Measurements from ENCODE around the gene ACSS1. TPM values are rescaled to one million over a fixed set of nuclear protein-coding genes. Genes with fewer than 3 reads are reported as not detected.

ACSS1 gene
- total RNA-seq, 2 experiments from 2014 or later: 38.3 to 40.3 TPM

- ChIA-PET CTCF (interaction anchor here (0.7 to 2.2 kb wide), 4 partner anchors 56 to 116 kb away, joined by 3 to 14 read pairs (median 5); no protein-coding TSS in a partner anchor), POLR2A (interaction anchor here (1.3 to 1.5 kb wide), 4 partner anchors 27 to 114 kb away, joined by 3 to 6 read pairs (median 4); partner anchors contain the start of genes APMAP and CST7)
- Mint-ChIP-seq H3K27me3 (peaks cover 37% of the 10 kb centered on the region), H3K4me1 (peaks cover 14% of the 10 kb centered on the region), H3K4me3 (no peak overlapping the region), H3K36me3 (ENCODE audit: low read depth) (no peaks in the 10 kb centered on the region), H3K9me3 (no peaks in the 10 kb centered on the region), H3K27ac (no peak overlapping the region)
- DNase-seq: no peak
Observed at GRCh38 chr20:25062841-25063240, 4.9 kb upstream of the ACSS1 start.

- H3K9me3 Mint-ChIP-seq: no peaks in the 10 kb centered on the region
- H3K27ac Mint-ChIP-seq: no peak overlapping the region
- H3K4me1 Mint-ChIP-seq: peaks cover 14% of the 10 kb centered on the region
- H3K27me3 Mint-ChIP-seq: peaks cover 37% of the 10 kb centered on the region
- ChIA-PET POLR2A (interaction anchor here (1.3 to 1.5 kb wide), 4 partner anchors 26 to 113 kb away, joined by 3 to 6 read pairs (median 4); partner anchors contain the start of genes APMAP and CST7), CTCF (interaction anchor here (0.7 to 2.2 kb wide), 2 partner anchors 63 to 67 kb away, joined by 3 to 14 read pairs; no protein-coding TSS in a partner anchor)
- H3K36me3 Mint-ChIP-seq (ENCODE audit: low read depth): no peaks in the 10 kb centered on the region
- no peak for DNase-seq
- H3K4me3 Mint-ChIP-seq: no peak overlapping the region
Observed at GRCh38 chr20:25061821-25062530, 4.0 kb upstream of the ACSS1 start.

GRCh38 chr20:25061103-25061799 is 3.3 kb upstream of the ACSS1 start:
- Mint-ChIP-seq H3K27ac (no peak overlapping the region), H3K36me3 (ENCODE audit: low read depth) (no peaks in the 10 kb centered on the region), H3K9me3 (no peaks in the 10 kb centered on the region), H3K27me3 (peaks cover 35% of the 10 kb centered on the region), H3K4me3 (no peak overlapping the region), H3K4me1 (peaks cover 17% of the 10 kb centered on the region)
- ChIA-PET POLR2A (no interaction called here), CTCF (interaction anchor here (2.2 kb wide), 1 partner anchor 66 kb away, joined by 14 read pairs; no protein-coding TSS in a partner anchor)
- DNase-seq: no peak

DNA sequence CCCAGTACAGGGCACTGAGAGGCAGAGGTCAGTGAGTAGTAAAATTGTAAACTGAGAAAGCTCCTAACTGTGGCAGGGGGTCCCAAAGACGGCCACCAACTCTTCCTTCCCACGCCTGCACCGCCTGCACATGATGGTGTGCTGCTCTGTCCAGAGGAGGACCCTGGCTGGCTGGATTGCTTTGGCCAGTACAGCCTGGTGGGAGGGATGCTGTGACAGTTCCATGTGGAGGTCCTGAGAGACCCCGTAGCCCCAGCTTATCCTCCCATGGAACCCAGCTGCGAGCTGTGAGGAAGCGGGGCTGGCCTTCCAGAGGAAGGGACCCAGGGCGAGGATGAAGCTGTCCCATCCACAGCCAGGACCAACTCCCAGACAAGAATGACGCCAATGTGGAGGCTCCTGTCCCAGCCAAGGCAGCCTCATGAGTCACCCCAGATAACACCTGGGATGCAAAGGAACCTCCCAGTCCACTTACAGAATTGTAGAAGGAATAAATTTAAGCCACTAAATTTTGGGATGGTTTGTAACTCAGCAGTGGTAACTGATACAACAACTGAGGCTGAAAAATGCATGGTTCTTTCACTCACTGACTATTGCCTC is 2.0 kb upstream of the ACSS1 start:
- POLR2A ChIA-PET: interaction anchor here (0.8 to 1.2 kb wide), 2 partner anchors 19 to 67 kb away, joined by 3 read pairs; partner anchors contain the start of gene APMAP
- H3K4me1 Mint-ChIP-seq: peaks cover 27% of the 10 kb centered on the region
- H3K9me3 Mint-ChIP-seq: no peaks in the 10 kb centered on the region
- H3K27ac Mint-ChIP-seq: no peak overlapping the region
- DNase-seq: no peak
- peaks cover 32% of the 10 kb centered on the region for H3K27me3 Mint-ChIP-seq
- CTCF ChIA-PET: interaction anchor here (1.1 to 1.5 kb wide), 3 partner anchors 64 to 120 kb away, joined by 4 to 8 read pairs (median 4); no protein-coding TSS in a partner anchor
- H3K4me3 Mint-ChIP-seq: no peak overlapping the region
- H3K36me3 Mint-ChIP-seq (ENCODE audit: low read depth): peaks cover 8% of the 10 kb centered on the region

DNA sequence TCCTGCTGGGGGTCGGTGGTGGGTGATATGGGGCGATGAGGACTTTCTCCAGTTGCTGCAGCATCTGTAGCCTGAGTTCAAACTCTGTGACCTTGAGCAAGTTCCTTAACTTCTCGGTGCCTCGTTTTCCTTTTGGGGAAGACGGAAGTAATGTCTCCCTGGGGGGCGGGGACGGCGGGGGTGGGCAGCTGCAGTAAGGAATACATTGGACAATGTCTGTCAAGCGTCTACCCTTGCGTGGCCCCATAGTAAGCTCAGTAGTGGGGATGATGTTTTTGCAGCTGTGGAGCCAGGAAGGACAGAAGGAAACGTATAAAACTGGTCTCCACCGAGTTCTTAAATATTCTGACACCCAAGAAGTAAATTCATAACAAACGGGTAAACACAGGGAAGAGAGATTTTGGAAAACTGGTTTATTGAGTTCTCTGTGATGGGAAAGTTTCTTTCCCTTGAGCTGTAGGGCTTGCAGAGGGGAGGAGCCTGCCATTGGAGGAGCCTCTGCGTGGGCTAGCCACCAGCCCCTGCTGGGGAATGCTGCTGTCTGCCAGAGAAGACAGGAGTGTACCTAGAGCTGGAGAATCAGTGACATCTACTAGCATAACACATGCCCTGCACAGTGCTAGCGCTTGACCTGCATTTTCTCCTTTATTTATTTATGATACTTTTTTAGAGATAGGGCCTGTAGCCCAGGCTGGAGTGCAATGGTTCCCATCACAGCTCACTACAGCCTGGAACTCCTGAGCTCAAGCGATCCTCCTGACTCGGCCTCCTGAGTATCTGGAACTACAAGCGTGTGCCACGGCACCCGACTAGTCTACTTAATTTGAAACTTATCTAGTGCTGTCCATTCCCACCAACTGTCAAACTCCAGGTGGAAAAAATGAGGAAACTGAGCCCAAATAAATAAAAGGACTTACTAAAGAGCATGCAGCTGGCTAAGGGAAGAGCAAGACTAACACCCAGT is 1.2 kb upstream of the ACSS1 start:
- Mint-ChIP-seq H3K27ac (peak overlapping the region; percentile 73), H3K4me1 (peaks cover 35% of the 10 kb centered on the region), H3K4me3 (peak overlapping the region; percentile 72), H3K36me3 (ENCODE audit: low read depth) (peaks cover 16% of the 10 kb centered on the region), H3K27me3 (peaks cover 27% of the 10 kb centered on the region), H3K9me3 (no peaks in the 10 kb centered on the region)
- no peak for DNase-seq
- ChIA-PET CTCF (interaction anchor here (1.1 to 1.5 kb wide), 4 partner anchors 12 to 121 kb away, joined by 3 to 8 read pairs (median 4); no protein-coding TSS in a partner anchor), POLR2A (interaction anchor here (0.8 to 3.3 kb wide), 18 partner anchors 13 to 348 kb away, joined by 3 to 19 read pairs (median 7); partner anchors contain the start of genes APMAP, CST7, GINS1 and PYGB)

- peak overlapping the region; percentile 82 for H3K4me3 Mint-ChIP-seq
- H3K36me3 Mint-ChIP-seq (ENCODE audit: low read depth): peaks cover 18% of the 10 kb centered on the region
- H3K4me1 Mint-ChIP-seq: peaks cover 44% of the 10 kb centered on the region
- H3K27me3 Mint-ChIP-seq: peaks cover 20% of the 10 kb centered on the region
- H3K9me3 Mint-ChIP-seq: no peaks in the 10 kb centered on the region
- H3K27ac Mint-ChIP-seq: peak overlapping the region; percentile 89
- ChIA-PET POLR2A (interaction anchor here (0.6 to 3.3 kb wide), 25 partner anchors 12 to 1032 kb away, joined by 3 to 19 read pairs (median 5); partner anchors contain the start of genes ABHD12, APMAP, CST7 and ENTPD6), CTCF (interaction anchor here (0.5 to 1.2 kb wide), 4 partner anchors 8 to 102 kb away, joined by 3 to 4 read pairs (median 4); no protein-coding TSS in a partner anchor)
- peak; percentile 82 for DNase-seq
Observed at GRCh38 chr20:25057234-25058050, 497 bp downstream of the ACSS1 start.

GRCh38 chr20:25056690-25057233 is 1.2 kb downstream of the ACSS1 start:
- peaks cover 46% of the 10 kb centered on the region for H3K4me1 Mint-ChIP-seq
- H3K9me3 Mint-ChIP-seq: no peaks in the 10 kb centered on the region
- H3K27ac Mint-ChIP-seq: peak overlapping the region; percentile 89
- H3K36me3 Mint-ChIP-seq (ENCODE audit: low read depth): peaks cover 18% of the 10 kb centered on the region
- no peak for DNase-seq
- peaks cover 16% of the 10 kb centered on the region for H3K27me3 Mint-ChIP-seq
- H3K4me3 Mint-ChIP-seq: peak overlapping the region; percentile 82
- ChIA-PET POLR2A (interaction anchor here (0.6 to 3.3 kb wide), 18 partner anchors 11 to 1031 kb away, joined by 3 to 19 read pairs (median 9); partner anchors contain the start of genes APMAP, CST7, ENTPD6 and GINS1), CTCF (interaction anchor here (0.5 to 0.6 kb wide), 2 partner anchors 9 to 101 kb away, joined by 3 to 4 read pairs; no protein-coding TSS in a partner anchor)

GRCh38 chr20:25055711-25056495 is 2.0 kb downstream of the ACSS1 start:
- POLR2A ChIA-PET: interaction anchor here (1.4 to 3.3 kb wide), 5 partner anchors 11 to 139 kb away, joined by 5 to 14 read pairs (median 12); partner anchors contain the start of genes APMAP and ENTPD6
- peak overlapping the region; percentile 82 for H3K4me3 Mint-ChIP-seq
- H3K36me3 Mint-ChIP-seq (ENCODE audit: low read depth): peaks cover 18% of the 10 kb centered on the region
- CTCF ChIA-PET: no interaction called here
- no peak for DNase-seq
- H3K9me3 Mint-ChIP-seq: no peaks in the 10 kb centered on the region
- H3K27ac Mint-ChIP-seq: peak overlapping the region; percentile 68
- H3K27me3 Mint-ChIP-seq: peaks cover 8% of the 10 kb centered on the region
- peaks cover 48% of the 10 kb centered on the region for H3K4me1 Mint-ChIP-seq

DNA sequence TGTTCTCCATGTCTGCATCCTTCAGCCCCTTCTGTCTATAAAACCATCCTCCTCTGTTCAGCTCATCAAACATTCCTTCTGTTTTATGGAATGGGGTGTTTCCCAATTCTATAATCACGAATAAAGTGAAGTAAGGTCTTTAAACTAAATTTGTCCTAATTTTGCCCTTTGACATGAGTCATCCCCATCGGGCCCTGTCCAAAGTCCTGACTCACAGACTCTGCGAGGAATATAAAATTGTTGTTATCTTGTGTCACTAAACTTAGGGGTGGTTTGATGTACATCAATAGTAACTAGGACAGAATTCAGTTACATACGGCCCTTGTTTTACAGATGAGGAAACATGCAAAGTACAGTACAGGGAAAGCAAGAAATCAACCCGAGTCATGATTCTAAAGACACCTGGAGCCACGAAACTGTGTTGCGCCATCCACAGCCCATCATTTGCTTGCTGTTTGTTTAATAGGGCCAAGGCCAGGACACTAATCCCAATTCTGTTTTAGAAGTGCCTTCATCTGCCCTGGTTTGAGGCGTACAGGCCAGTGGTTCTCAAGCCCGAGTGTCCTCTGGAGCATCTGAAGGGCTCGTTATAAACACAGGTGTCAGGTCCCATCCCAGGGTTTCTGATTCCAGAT is 2.8 kb downstream of the ACSS1 start:
- DNase-seq: no peak
- Mint-ChIP-seq H3K36me3 (ENCODE audit: low read depth) (peaks cover 18% of the 10 kb centered on the region), H3K9me3 (no peaks in the 10 kb centered on the region), H3K4me3 (no peak overlapping the region), H3K27me3 (peaks cover 2% of the 10 kb centered on the region), H3K27ac (no peak overlapping the region), H3K4me1 (peaks cover 47% of the 10 kb centered on the region)
- CTCF ChIA-PET: no interaction called here
- POLR2A ChIA-PET: no interaction called here

All from activated CD4-positive, alpha-beta memory T cell treated with anti-CD3 and anti-CD28 coated beads, Interleukin-2, amount 10 ng/mL, durations not matched to agents 7 days and 5 days (primary cell).